GM10266 (cell line): ENCODE measurements around the gene ARHGEF12.

Experiments
- DNase-seq: peaks from one replicate; pipeline ENCODE4 v3.0.0; 2012; ENCODE audit errors: extremely low spot score
- CTCF ChIP-seq: IDR thresholded peaks from 2 replicates; pipeline ENCODE4 v1.5.1; 2012; ENCODE audit warnings: mild to moderate bottlenecking, low read depth; ENCODE audit not compliant: control insufficient read depth, insufficient read depth; ENCODE audit errors: missing control alignments

The ARHGEF12 gene

GRCh38 chr11:120462825-120463224, 126.6 kb downstream of the ARHGEF12 start:
- no peak for TF ChIP-seq CTCF
- no peak for DNase-seq

DNA sequence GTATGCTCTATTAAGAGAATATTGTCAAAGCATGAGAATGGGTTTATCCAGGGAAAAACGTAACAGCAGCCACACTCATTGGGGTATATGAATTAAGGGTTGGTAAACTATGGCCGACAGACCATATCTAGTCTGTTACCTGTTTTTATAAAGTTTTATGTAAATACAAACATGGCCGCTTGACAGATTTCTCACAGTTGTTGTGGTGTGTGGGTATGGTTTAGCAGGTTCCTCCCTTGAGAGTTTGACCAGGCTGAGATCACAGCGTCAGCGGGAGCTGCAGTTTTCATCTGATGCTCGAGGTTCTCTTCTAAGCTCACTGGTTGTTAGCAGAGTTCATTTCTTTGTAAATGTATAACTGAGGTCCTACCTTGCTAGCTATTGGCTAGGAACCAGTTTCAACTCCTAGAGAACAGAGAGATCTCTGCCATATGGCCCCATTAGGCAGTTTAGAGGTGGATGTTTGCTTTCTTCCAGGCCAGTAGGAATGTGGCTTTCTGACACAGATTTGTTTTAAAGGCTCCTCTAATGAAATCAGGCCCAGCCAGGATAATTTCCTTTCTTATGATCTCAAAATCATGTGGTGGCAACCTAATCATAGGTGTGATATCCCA, 129.8 kb downstream of the ARHGEF12 start:
- no peak for DNase-seq

DNA sequence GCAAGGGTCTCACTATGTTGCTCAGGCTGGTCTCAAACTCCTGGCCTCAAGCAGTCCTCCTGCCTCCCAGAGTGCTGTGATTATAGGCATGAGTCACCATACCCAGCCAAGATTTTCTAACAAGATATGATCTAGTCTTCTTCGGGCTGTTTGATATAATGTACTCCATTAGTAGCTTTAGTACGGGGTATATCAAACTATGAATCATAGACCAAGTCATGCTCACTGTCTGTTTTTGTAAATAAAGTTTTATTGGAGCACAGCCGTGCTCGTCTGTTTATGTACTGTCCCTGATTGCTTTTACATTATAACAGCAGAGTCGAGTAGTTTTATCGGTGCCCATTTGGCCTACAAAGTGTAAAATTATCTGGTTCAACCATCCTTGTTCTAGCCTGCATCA, 131.4 kb downstream of the ARHGEF12 start:
- DNase-seq: no peak
- TF ChIP-seq CTCF: no peak

More for the DNA sequence above, 129.8 kb downstream of the ARHGEF12 start:
- no peak for TF ChIP-seq CTCF

DNA sequence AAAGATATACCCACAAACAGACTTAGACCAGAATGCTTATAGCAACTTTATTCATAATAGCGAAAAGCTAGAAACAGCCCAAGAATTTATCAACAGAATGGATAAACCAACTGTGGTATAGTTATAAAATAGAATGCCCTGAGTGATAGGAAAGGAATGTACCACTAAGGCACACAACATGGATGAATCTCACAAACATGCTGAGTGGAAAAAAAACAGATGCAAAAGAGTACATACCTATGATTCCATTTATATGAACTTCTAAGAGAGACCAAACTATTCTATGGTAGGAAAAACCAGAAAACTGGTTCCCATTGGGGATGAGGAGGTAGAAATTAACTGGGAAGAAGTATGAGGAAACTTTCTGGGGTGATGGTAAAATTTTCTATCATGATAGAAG, 134.9 kb downstream of the ARHGEF12 start:
- no peak for TF ChIP-seq CTCF
- no peak for DNase-seq

- TF ChIP-seq CTCF: no peak
These were observed 135.8 kb downstream of the ARHGEF12 start for GRCh38 chr11:120471994-120472393.

DNA sequence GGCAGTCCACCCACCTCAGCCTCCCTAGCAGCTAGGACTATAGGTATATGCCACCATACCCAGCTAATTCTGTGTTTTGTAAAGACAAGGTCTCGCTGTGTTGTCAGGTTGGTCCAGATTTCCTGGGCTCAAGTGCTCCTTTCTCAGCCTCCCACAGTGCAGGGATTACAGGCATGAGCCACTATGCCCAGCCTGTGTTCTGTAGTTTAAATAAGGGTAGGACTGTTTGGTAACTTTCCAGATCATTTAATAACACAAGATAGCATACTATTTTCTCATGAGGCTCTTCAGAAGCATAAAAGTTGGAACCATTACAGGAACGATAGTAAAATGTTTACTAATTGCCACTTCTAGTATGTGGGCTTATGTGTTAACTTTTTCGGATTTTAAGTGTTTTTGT, 137.3 kb downstream of the ARHGEF12 start:
- no peak for DNase-seq
- no peak for TF ChIP-seq CTCF

More at GRCh38 chr11:120471994-120472393, 135.8 kb downstream of the ARHGEF12 start:
- no peak for DNase-seq

- DNase-seq: no peak
- no peak for TF ChIP-seq CTCF
These were observed 145.9 kb downstream of the ARHGEF12 start for GRCh38 chr11:120482149-120482548.
